Measurements from ENCODE around the gene CNN1. TPM values are rescaled to one million over a fixed set of nuclear protein-coding genes. Genes with fewer than 3 reads are reported as not detected.

CNN1 gene
- total RNA-seq, 2 experiments from 2014 or later = not detected

DNA sequence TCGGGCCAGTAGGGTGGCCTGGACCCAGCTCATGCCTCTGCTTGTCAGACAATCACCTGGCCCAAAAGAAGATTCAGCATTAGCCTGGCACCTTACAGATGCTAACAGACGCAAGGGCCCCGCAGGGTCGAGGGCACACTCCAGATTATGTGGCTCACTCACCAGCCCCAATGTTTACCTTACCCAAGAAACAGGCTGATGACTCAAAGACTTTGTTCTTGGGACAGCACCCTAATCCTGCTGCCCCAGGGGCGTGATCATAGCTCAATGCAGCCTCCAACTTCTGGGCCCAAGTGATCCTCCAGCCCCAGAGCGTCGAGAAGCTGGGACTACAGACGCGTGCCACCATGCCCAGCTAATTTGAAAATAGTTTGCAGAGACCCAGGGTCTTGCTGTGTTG is 19.5 kb upstream of the CNN1 start:
- CTCF ChIA-PET = interaction anchor here (1.0 kb wide), 1 partner anchor 17 kb away, joined by 3 read pairs; no protein-coding TSS in a partner anchor
- no peak overlapping the region for H3K4me3 Mint-ChIP-seq
- DNase-seq = no peak
- intact Hi-C loops (cut with micrococcal nuclease) = no loop called here
- peak; percentile 20 for ATAC-seq
- TF ChIP-seq, protein P1, sequence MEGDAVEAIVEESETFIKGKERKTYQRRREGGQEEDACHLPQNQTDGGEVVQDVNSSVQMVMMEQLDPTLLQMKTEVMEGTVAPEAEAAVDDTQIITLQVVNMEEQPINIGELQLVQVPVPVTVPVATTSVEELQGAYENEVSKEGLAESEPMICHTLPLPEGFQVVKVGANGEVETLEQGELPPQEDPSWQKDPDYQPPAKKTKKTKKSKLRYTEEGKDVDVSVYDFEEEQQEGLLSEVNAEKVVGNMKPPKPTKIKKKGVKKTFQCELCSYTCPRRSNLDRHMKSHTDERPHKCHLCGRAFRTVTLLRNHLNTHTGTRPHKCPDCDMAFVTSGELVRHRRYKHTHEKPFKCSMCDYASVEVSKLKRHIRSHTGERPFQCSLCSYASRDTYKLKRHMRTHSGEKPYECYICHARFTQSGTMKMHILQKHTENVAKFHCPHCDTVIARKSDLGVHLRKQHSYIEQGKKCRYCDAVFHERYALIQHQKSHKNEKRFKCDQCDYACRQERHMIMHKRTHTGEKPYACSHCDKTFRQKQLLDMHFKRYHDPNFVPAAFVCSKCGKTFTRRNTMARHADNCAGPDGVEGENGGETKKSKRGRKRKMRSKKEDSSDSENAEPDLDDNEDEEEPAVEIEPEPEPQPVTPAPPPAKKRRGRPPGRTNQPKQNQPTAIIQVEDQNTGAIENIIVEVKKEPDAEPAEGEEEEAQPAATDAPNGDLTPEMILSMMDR (IDR thresholded peaks at IDR 0.05) = no peak
- peaks cover 2% of the 10 kb centered on the region for H3K4me1 Mint-ChIP-seq (ENCODE audit: low read depth)
- H3K27me3 Mint-ChIP-seq = no peaks in the 10 kb centered on the region
- no peaks in the 10 kb centered on the region for H3K9me3 Mint-ChIP-seq
- H3K27ac Mint-ChIP-seq = no peak overlapping the region
- H3K36me3 Mint-ChIP-seq (ENCODE audit: low read depth) = peaks cover 19% of the 10 kb centered on the region
- POLR2A ChIA-PET = interaction anchor here (0.8 kb wide), 1 partner anchor 34 kb away, joined by 3 read pairs; no protein-coding TSS in a partner anchor

DNA sequence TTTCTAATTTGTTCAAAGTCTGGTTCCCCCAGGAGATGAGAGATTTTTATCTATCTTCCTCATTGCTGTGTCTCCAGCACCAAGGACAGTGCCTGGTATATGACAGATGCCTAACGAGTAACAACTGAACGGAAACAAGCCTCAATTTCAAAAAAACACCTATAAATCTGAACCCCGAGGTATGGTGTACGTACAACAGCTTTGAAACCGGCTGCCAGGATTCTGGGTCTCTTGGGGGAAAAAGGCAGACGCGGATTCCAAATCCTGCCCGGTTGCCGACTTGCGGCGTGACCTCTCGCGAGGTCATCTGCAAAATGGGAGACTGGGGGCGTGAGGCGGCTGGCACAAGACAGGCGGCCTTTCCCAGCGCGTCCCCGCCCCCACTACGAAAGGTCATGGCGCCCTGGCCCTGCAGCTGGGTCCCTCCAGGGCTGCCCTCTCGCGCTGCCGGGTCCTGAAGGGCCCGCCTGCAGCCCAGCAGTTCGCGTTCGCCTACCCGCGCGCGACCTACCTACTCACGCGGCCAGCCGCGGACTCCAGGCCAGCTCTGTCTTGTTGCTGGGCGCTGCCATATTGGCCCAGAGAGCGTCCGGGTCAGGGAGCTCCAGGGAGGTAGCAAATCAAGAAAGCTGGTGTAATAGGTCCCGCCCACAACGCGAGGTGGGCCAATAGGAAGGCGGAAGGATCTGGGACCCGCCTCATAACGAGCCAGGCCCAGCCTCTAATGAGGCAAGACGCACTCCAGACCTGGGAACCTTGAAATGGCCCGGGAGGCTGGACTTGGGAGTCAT is 9.9 kb upstream of the CNN1 start, which contains the start of gene ECSIT:
Gene ECSIT (minus strand): TSS at position 584 of the 791 bp plus-strand sequence. CDS start 9,964 bp downstream, outside the sequence.
- peak; percentile 98 for DNase-seq
- POLR2A ChIA-PET = interaction anchor here (1.0 to 1.6 kb wide), 9 partner anchors 11 to 69 kb away, joined by 3 to 4 read pairs (median 3); partner anchors contain the start of genes ZNF627 and ZNF653
- Mint-ChIP-seq H3K36me3 (ENCODE audit: low read depth) (peaks cover 7% of the 10 kb centered on the region), H3K4me1 (ENCODE audit: low read depth) (peaks cover 26% of the 10 kb centered on the region), H3K4me3 (peak within 1 kb of the TSS; percentile 97), H3K9me3 (no peaks in the 10 kb centered on the region), H3K27ac (peak within 1 kb of the TSS; percentile 94), H3K27me3 (no peaks in the 10 kb centered on the region)
- peak; percentile 98 for ATAC-seq
- CTCF ChIA-PET = interaction anchor here (0.9 to 2.0 kb wide), 5 partner anchors 10 to 57 kb away, joined by 3 to 9 read pairs (median 3); partner anchors contain the start of gene CNN1
- intact Hi-C loops (cut with micrococcal nuclease) = loop anchor here (5.0 kb wide), 1 partner anchor 69 kb away; the partner anchor contains the start of gene ZNF627
- TF ChIP-seq, protein P1 (IDR thresholded peaks at IDR 0.05) = no peak

DNA sequence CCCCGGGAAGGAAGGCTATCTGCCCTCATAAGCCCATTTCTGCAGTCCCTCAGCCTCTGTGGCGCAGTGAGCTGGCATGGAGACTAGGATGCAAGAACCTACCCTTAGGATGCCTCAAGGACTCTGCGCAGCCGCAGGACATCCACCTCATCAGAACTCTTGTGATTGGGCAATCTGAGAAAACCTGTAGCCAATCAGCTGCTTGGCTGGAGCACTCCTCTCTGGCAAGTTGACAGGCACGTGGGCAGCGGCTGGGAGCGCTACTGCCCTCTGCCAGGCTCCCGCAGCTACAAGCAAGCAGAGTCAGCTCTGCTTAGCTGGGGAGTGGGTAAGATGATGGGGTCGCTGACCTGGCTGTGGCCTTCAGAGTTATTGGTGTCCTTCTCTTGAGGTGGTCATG is 8.2 kb upstream of the CNN1 start:
- Mint-ChIP-seq H3K9me3 (no peaks in the 10 kb centered on the region), H3K36me3 (ENCODE audit: low read depth) (peaks cover 5% of the 10 kb centered on the region), H3K4me3 (no peak overlapping the region), H3K27me3 (peaks cover 2% of the 10 kb centered on the region), H3K4me1 (ENCODE audit: low read depth) (peaks cover 31% of the 10 kb centered on the region), H3K27ac (no peak overlapping the region)
- DNase-seq = peak; percentile 74
- intact Hi-C loops (cut with micrococcal nuclease) = no loop called here
- ATAC-seq = peak; percentile 6
- ChIA-PET CTCF (interaction anchor here (1.9 kb wide), 1 partner anchor 48 kb away, joined by 4 read pairs; no protein-coding TSS in a partner anchor), POLR2A (no interaction called here)
- TF ChIP-seq, protein P1 (IDR thresholded peaks at IDR 0.05) = no peak

DNA sequence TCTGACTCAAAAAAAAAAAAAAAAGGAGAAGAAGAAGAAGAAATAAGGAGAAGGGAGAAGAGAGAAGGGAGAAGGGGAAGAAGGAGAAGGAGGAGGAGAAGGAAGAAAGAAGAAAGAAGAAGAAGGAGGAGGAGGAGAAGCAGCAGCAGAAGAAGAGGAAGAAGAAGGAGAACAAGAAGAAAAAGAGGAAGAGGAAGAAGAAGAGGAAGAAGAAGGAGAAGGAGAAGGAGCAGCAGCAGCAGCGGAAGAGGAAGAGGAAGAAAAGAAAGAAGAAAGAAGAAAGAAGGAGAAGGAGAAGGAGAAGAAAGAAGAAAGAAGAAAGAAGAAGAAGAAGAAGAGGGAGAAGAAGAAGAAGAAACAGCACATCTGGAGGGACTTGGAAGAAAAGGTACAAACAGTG is 4.1 kb upstream of the CNN1 start:
- Mint-ChIP-seq H3K27me3 (peaks cover 14% of the 10 kb centered on the region), H3K36me3 (ENCODE audit: low read depth) (no peaks in the 10 kb centered on the region), H3K4me3 (no peak overlapping the region), H3K9me3 (no peaks in the 10 kb centered on the region), H3K4me1 (ENCODE audit: low read depth) (peaks cover 26% of the 10 kb centered on the region), H3K27ac (no peak overlapping the region)
- intact Hi-C loops (cut with micrococcal nuclease) = no loop called here
- POLR2A ChIA-PET = no interaction called here
- TF ChIP-seq, protein P1 (IDR thresholded peaks at IDR 0.05) = no peak
- CTCF ChIA-PET = interaction anchor here (1.4 kb wide), 1 partner anchor 26 kb away, joined by 3 read pairs; no protein-coding TSS in a partner anchor
- no peak for ATAC-seq
- no peak for DNase-seq

DNA sequence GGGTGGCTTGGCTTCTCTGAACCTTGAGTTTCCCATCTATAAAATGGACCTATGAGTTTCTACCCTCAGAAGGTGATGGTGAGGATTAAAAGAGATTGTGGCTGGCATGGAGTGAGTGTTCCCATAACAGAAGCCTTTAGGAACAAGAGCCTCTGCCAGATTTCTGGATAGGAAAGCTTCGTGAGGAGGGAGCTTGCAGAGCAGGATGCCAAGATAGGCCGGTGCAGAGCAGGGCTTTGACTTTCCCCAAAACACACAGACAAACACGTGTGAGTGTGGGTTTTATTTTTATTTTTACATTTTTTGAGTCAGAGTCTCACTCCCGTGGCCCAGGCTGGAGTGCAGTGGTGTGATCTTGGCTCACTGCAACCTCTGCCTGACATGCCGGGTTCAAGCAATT is 3.7 kb upstream of the CNN1 start:
- CTCF ChIA-PET = interaction anchor here (1.4 to 2.1 kb wide), 2 partner anchors 17 to 26 kb away, joined by 3 to 7 read pairs; no protein-coding TSS in a partner anchor

More for the DNA sequence above, 3.7 kb upstream of the CNN1 start:
- Mint-ChIP-seq H3K4me1 (ENCODE audit: low read depth) (peaks cover 26% of the 10 kb centered on the region), H3K36me3 (ENCODE audit: low read depth) (no peaks in the 10 kb centered on the region), H3K4me3 (no peak overlapping the region), H3K27ac (no peak overlapping the region), H3K9me3 (no peaks in the 10 kb centered on the region), H3K27me3 (peaks cover 14% of the 10 kb centered on the region)
- POLR2A ChIA-PET = no interaction called here
- TF ChIP-seq, protein P1 (IDR thresholded peaks at IDR 0.05) = no peak
- DNase-seq = no peak
- no peak for ATAC-seq
- intact Hi-C loops (cut with micrococcal nuclease) = no loop called here
